ENCODE measurements around the gene TNRC6B. TPM values are rescaled to one million over a fixed set of nuclear protein-coding genes. Genes with fewer than 3 reads are reported as not detected.

Gene TNRC6B
- total RNA-seq, 4 donors from 2014 or later, result 41.8 to 109 (median 48.2) TPM

- WGBS, 2 donors, result 97 to 98% methylated on average over 2 of the region's 2 CpGs
- H3K4me3 ChIP-seq (ENCODE audit: low read depth, poor library complexity, severe bottlenecking), result no peak overlapping the region
- intact Hi-C loops (cut with DNase I; ENCODE audit: low total_unique reads), result no loop called here
- TF ChIP-seq CTCF (IDR thresholded peaks at IDR 0.05) (no peak), POLR2A (IDR thresholded peaks at IDR 0.05) (no peak)
- no peak for DNase-seq (ENCODE audit: low spot score in 2 of 2)
These were observed 134.3 kb downstream of the TNRC6B start for GRCh38 chr22:40312050-40312449.

- 63 to 65% methylated on average over 2 of the region's 2 CpGs for WGBS, 2 donors
- DNase-seq (ENCODE audit: low spot score in 2 of 2), result no peak
- TF ChIP-seq POLR2A (IDR thresholded peaks at IDR 0.05) (no peak), CTCF (IDR thresholded peaks at IDR 0.05) (no peak)
- intact Hi-C loops (cut with DNase I; ENCODE audit: low total_unique reads), result no loop called here
- no peak overlapping the region for H3K4me3 ChIP-seq (ENCODE audit: low read depth, poor library complexity, severe bottlenecking)
These were observed 135.3 kb downstream of the TNRC6B start for GRCh38 chr22:40313007-40313406.

- no peak for TF ChIP-seq CTCF (IDR thresholded peaks at IDR 0.05)
- TF ChIP-seq POLR2A (IDR thresholded peaks at IDR 0.05), result no peak
- H3K4me3 ChIP-seq (ENCODE audit: low read depth, poor library complexity, severe bottlenecking), result no peak overlapping the region
- intact Hi-C loops (cut with DNase I; ENCODE audit: low total_unique reads), result no loop called here
- DNase-seq (ENCODE audit: low spot score in 2 of 2), result no peak
These were observed 136.3 kb downstream of the TNRC6B start for GRCh38 chr22:40314041-40314440.

- intact Hi-C loops (cut with DNase I; ENCODE audit: low total_unique reads), result no loop called here
- no peak for TF ChIP-seq POLR2A (IDR thresholded peaks at IDR 0.05)
- no peak for TF ChIP-seq CTCF (IDR thresholded peaks at IDR 0.05)
These were observed 143.0 kb downstream of the TNRC6B start for GRCh38 chr22:40320687-40321086.

GRCh38 chr22:40322021-40322420, 144.3 kb downstream of the TNRC6B start:
- TF ChIP-seq POLR2A (IDR thresholded peaks at IDR 0.05), result no peak
- no peak for TF ChIP-seq CTCF (IDR thresholded peaks at IDR 0.05)
- DNase-seq (ENCODE audit: low spot score in 2 of 2), result no peak
- no peak overlapping the region for H3K4me3 ChIP-seq (ENCODE audit: low read depth, poor library complexity, severe bottlenecking)
- intact Hi-C loops (cut with DNase I; ENCODE audit: low total_unique reads), result no loop called here
- 76 to 80% methylated on average over 5 of the region's 5 CpGs for WGBS, 2 donors

More at GRCh38 chr22:40320687-40321086, 143.0 kb downstream of the TNRC6B start:
- DNase-seq (ENCODE audit: low spot score in 2 of 2), result no peak
- no peak overlapping the region for H3K4me3 ChIP-seq (ENCODE audit: low read depth, poor library complexity, severe bottlenecking)

- H3K4me3 ChIP-seq (ENCODE audit: low read depth, poor library complexity, severe bottlenecking), result no peak overlapping the region
- no peak for TF ChIP-seq POLR2A (IDR thresholded peaks at IDR 0.05)
- intact Hi-C loops (cut with DNase I; ENCODE audit: low total_unique reads), result no loop called here
- WGBS, 2 donors, result 84 to 87% methylated on average over 17 of the region's 17 CpGs
- DNase-seq (ENCODE audit: low spot score in 2 of 2), result no peak
These were observed 145.2 kb downstream of the TNRC6B start for GRCh38 chr22:40322818-40323447.

Data from lower leg skin (tissue), 4 donors.